Measurements from ENCODE around the gene CASK.

DNA sequence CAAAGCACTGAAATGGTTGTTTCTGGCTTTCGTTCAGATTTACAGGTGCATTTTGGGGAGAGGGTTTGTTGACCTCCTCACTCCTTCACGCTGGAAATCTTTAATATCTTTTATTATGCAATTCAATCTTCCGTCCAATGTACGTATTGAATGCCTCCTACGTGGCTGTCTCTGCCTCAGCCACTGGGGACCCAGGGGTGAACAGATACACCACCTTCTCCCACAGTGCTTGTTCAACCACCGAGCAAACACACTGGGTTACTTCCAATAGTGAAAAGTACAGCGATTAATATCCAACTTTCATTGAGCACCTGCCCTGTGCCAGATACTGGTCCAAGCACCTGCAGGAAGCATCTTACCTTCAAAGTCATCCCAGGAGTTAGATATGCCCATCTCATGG, 424.2 kb downstream of the CASK start:
- TF ChIP-seq TAF1 (IDR thresholded peaks at IDR 0.05; ENCODE audit: borderline replicate concordance, low read depth, low read length) (no peak), POLR2A (IDR thresholded peaks at IDR 0.05; ENCODE audit: low read depth, low read length) (no peak)
